Measurements from ENCODE around the gene TMEM30B. TPM values are rescaled to one million over a fixed set of nuclear protein-coding genes. Genes with fewer than 3 reads are reported as not detected.

The TMEM30B gene
- polyA plus RNA-seq (2012; ENCODE audit: low read depth, missing spikeins), result 0.15 TPM

DNA sequence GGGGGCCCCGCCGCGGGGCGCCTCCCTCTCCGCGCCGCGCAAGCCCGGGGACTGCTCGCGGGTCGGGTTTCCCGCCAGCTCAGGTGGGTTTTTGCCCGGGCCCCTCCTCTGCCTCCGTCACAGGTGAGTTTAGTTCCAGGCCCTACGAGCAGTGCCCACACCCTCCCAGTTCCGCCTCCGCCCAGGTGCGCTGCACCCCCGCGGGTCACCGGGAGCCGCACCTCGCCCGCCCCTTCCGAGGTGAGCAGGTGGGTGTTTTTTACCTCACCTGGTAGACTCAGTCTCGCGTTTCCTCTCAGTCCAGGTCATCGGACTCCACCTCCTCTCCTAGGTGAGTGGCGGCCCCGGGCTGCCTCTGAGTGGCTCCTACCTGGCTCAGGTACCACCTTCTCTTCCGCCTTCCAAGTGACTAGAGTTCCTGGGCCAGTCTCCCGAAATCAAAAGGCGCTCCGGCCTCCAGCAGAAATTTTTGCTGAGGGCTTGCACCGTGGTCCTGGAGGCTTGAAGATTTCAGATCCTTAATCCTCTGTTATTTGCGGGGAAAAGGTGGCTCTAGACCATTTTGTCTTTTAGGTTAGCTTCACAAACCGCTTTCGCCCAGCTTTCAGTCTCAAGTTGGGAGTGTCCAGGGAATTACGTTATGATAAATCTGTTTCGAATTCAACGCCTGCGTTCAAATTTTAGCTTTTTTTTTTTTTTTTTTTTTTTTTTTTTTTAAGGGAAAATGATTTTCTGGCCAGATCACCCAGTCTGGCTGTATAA is at the start of gene TMEM30B:
TMEM30B (minus strand) TSS at position 153 of the 762 bp plus-strand sequence. CDS start 191 bp downstream, outside the sequence.
- no peak for TF ChIP-seq POLR2A (IDR thresholded peaks at IDR 0.05; ENCODE audit: low read depth, low read length)
- TF ChIP-seq SPI1 (IDR thresholded peaks at IDR 0.05; ENCODE audit: low read depth, low read length), result no peak
- no peak for TF ChIP-seq PAX5 (IDR thresholded peaks at IDR 0.05; ENCODE audit: insufficient read depth, low read length, severe bottlenecking)
- no peak for TF ChIP-seq TAF1 (IDR thresholded peaks at IDR 0.05; ENCODE audit: low read depth, low read length)
- no peak for TF ChIP-seq POU2F2 (IDR thresholded peaks at IDR 0.05; ENCODE audit: low read depth, low read length)
- TF ChIP-seq POLR2AphosphoS5 (IDR thresholded peaks at IDR 0.05; ENCODE audit: low read depth, low read length), result no peak
- FAIRE-seq (no peak), DNase-seq (ENCODE audit: insufficient read length, low spot score) (no peak)

- FAIRE-seq (peak; percentile 87), DNase-seq (ENCODE audit: insufficient read length, low spot score) (no peak)
- no peak for TF ChIP-seq POU2F2 (IDR thresholded peaks at IDR 0.05; ENCODE audit: low read depth, low read length)
Measured at GRCh38 chr14:61330511-61330910, 49.4 kb upstream of the TMEM30B start.

DNA sequence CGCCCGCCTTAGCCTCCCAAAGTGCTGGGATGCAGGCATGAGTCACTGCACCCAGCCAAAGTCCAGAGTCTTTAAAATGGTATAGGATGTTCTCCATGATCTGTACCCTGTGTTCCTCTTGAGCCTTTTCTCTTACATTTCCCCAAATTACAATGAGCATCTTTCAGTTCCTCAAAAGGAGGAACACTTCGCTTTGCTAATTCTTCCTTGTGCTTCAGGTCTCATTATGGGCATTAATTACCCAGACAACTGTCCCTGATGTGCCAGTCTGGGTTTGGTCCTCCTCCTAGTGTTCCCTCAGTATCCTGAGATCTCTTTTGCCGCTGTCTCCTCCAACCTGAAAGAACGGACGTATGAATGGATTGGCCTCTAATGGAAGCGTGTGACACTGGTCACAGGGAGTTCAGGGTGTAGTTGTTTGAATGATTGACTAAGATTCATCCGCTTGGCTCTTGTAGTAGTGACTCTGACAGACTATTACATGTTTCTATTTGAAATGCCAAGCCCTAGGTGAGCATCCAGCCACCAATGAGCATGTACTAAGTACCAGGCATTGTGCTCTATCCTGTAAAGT is 48.4 kb upstream of the TMEM30B start:
- TF ChIP-seq SPI1 (IDR thresholded peaks at IDR 0.05; ENCODE audit: low read depth, low read length) (peak; percentile 99), PAX5 (IDR thresholded peaks at IDR 0.05; ENCODE audit: insufficient read depth, low read length, severe bottlenecking) (no peak)
- DNase-seq (ENCODE audit: insufficient read length, low spot score) (no peak), FAIRE-seq (peak; percentile 89)

DNA sequence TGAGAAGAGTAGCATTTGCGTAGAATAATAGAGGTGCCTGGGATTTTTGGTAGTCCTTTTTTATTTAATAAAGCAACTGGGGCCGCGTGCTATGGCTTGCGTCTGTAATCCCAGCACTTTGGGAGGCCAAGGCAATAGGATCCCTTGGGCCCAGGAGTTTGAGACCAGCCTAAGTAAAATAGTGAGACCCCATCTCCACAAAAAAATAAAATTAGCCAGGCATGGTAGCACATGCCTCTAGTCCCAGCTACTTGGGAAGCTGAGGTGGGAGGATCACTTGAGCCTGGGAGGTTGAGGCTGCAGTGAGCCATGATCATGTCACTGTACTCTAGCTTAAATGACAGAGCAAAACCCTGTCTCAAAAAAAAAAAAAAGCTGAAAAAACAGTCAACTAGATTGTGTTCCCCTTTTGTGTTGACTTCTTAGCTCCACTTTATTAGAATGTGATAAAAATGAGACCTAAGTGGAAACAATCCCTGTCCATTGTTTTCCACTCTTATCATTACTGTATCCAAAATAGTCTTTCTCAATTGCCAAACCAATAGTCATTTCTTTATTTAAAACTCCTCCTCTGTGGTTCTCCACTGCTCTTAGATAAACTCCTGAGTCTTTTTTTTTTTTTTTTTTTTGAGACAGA is 47.6 kb upstream of the TMEM30B start:
- FAIRE-seq (peak; percentile 40), DNase-seq (ENCODE audit: insufficient read length, low spot score) (no peak)
- TF ChIP-seq SPI1 (IDR thresholded peaks at IDR 0.05; ENCODE audit: low read depth, low read length) (peak; percentile 41; the same call in 1 of the 2 replicates), POU2F2 (IDR thresholded peaks at IDR 0.05; ENCODE audit: low read depth, low read length) (no peak)

GRCh38 chr14:61326847-61327246 is 45.7 kb upstream of the TMEM30B start:
- TF ChIP-seq POU2F2 (IDR thresholded peaks at IDR 0.05; ENCODE audit: low read depth, low read length) (no peak), TAF1 (IDR thresholded peaks at IDR 0.05; ENCODE audit: low read depth, low read length) (no peak), POLR2AphosphoS5 (IDR thresholded peaks at IDR 0.05; ENCODE audit: low read depth, low read length) (no peak), POLR2A (IDR thresholded peaks at IDR 0.05; ENCODE audit: low read depth, low read length) (no peak), SPI1 (IDR thresholded peaks at IDR 0.05; ENCODE audit: low read depth, low read length) (no peak), PAX5 (IDR thresholded peaks at IDR 0.05; ENCODE audit: insufficient read depth, low read length, severe bottlenecking) (no peak)
- FAIRE-seq (no peak), DNase-seq (ENCODE audit: insufficient read length, low spot score) (no peak)

- no peak for FAIRE-seq
- TF ChIP-seq SPI1 (IDR thresholded peaks at IDR 0.05; ENCODE audit: low read depth, low read length), result no peak
- no peak for TF ChIP-seq POLR2A (IDR thresholded peaks at IDR 0.05; ENCODE audit: low read depth, low read length)
- no peak for TF ChIP-seq TAF1 (IDR thresholded peaks at IDR 0.05; ENCODE audit: low read depth, low read length)
- TF ChIP-seq PAX5 (IDR thresholded peaks at IDR 0.05; ENCODE audit: insufficient read depth, low read length, severe bottlenecking), result no peak
- TF ChIP-seq POLR2AphosphoS5 (IDR thresholded peaks at IDR 0.05; ENCODE audit: low read depth, low read length), result no peak
- TF ChIP-seq POU2F2 (IDR thresholded peaks at IDR 0.05; ENCODE audit: low read depth, low read length), result no peak
- DNase-seq (ENCODE audit: insufficient read length, low spot score), result no peak
Measured at GRCh38 chr14:61326146-61326545, 45.0 kb upstream of the TMEM30B start.

- FAIRE-seq, result peak; percentile 40
- no peak for DNase-seq (ENCODE audit: insufficient read length, low spot score)
- no peak for TF ChIP-seq POLR2A (IDR thresholded peaks at IDR 0.05; ENCODE audit: low read depth, low read length)
- TF ChIP-seq POLR2AphosphoS5 (IDR thresholded peaks at IDR 0.05; ENCODE audit: low read depth, low read length), result no peak
- no peak for TF ChIP-seq SPI1 (IDR thresholded peaks at IDR 0.05; ENCODE audit: low read depth, low read length)
- TF ChIP-seq PAX5 (IDR thresholded peaks at IDR 0.05; ENCODE audit: insufficient read depth, low read length, severe bottlenecking), result no peak
- no peak for TF ChIP-seq TAF1 (IDR thresholded peaks at IDR 0.05; ENCODE audit: low read depth, low read length)
- TF ChIP-seq POU2F2 (IDR thresholded peaks at IDR 0.05; ENCODE audit: low read depth, low read length), result no peak
Measured at GRCh38 chr14:61325166-61325565, 44.0 kb upstream of the TMEM30B start.

- no peak for TF ChIP-seq SPI1 (IDR thresholded peaks at IDR 0.05; ENCODE audit: low read depth, low read length)
- no peak for TF ChIP-seq POU2F2 (IDR thresholded peaks at IDR 0.05; ENCODE audit: low read depth, low read length)
- no peak for DNase-seq (ENCODE audit: insufficient read length, low spot score)
- no peak for FAIRE-seq
Measured at GRCh38 chr14:61323970-61324369, 42.8 kb upstream of the TMEM30B start.

GRCh38 chr14:61322799-61323290 is 41.7 kb upstream of the TMEM30B start:
- peak; percentile 91 for FAIRE-seq
- no peak for DNase-seq (ENCODE audit: insufficient read length, low spot score)

More at GRCh38 chr14:61322799-61323290, 41.7 kb upstream of the TMEM30B start:
- TF ChIP-seq POLR2AphosphoS5 (IDR thresholded peaks at IDR 0.05; ENCODE audit: low read depth, low read length), result no peak
- no peak; the same call in 1 of the 2 replicates for TF ChIP-seq TAF1 (IDR thresholded peaks at IDR 0.05; ENCODE audit: low read depth, low read length)
- no peak for TF ChIP-seq POU2F2 (IDR thresholded peaks at IDR 0.05; ENCODE audit: low read depth, low read length)
- no peak for TF ChIP-seq SPI1 (IDR thresholded peaks at IDR 0.05; ENCODE audit: low read depth, low read length)
- TF ChIP-seq PAX5 (IDR thresholded peaks at IDR 0.05; ENCODE audit: insufficient read depth, low read length, severe bottlenecking), result no peak
- no peak for TF ChIP-seq POLR2A (IDR thresholded peaks at IDR 0.05; ENCODE audit: low read depth, low read length)

All from GM12891 (cell line).